GM19455 (cell line): ENCODE data around the gene MMAB.

Experiments used
- ATAC-seq: cut with Tn5 transposase; IDR thresholded peaks from one replicate; pipeline ENCODE4 v1.9.1; 2021; ENCODE audit not compliant: unreplicated experiment

Gene MMAB

DNA sequence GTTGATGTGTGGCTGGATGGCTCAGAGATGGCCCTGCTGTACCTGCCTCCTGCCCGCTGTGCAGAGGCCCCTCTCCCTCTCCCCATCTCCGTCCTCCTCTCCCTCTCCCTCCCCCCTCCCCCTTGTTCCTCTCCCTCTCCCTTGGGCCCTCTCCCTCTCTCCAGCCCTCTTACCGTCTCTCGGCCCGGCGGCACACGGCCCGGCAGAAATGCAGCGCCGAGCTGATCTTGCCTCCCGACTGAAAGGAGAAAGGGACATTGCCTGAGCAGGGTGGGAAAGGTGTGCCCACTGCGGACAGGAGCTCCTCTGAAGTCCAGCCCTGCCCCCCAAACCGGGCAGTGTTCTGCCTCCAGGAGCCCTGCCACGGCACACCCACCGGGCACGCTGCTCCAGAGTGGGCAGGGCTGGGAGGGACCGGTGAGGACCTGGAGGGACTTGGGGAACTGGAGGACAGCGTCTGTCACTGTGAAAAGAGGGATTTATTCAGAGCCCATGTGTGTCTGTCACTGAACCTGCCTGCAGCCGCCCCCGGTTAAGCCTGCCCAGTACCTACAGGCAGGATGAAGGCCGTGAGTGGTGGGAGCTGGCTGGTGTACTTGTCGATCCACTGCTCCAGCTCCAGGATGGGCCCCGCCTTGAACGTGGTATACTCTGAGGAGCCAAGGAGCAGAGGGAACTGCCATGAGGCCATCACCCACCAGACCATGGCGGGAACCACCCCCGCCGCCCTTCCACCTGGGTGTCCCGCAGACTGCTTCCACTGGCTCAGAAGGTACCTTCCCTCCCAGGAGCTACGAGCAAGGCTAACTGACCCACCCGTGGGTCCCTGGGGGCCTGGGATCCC, 12.2 kb downstream of the MMAB start:
- ATAC-seq: no peak

DNA sequence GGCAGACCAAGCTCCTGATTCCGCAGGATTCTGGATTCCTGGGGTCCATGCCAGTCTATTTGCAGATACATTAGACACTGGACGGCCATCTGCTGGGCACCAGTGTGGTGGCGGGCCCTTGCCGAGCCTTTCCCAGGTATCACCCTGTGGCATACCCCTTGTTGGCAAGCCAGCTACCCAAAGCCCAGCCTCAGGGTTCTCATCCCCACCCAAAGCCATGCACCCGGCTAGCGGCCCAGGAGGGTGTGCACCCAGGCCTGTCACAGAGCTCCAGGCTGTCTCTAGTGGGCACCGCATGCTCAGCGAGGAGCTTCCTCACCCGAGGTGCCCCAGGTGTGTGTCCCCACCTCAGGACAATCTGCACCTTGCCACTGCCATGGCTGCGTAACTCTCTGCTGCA, 13.7 kb downstream of the MMAB start:
- ATAC-seq: no peak

DNA sequence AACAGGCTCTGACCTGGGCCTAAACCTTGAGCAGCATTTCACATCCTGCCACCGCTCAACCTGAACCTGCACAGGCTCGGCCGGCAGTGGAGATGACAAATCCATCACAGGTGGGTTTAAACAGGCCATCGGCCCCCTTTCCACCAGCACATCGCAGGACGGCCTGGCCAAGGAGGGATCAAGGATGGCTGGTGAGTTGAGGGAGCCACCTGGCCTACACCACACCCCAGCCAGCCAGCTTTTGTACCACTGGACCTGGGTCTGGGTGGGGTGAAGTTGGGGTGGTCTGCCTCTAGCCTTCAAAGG, 14.2 kb downstream of the MMAB start:
- no peak for ATAC-seq

DNA sequence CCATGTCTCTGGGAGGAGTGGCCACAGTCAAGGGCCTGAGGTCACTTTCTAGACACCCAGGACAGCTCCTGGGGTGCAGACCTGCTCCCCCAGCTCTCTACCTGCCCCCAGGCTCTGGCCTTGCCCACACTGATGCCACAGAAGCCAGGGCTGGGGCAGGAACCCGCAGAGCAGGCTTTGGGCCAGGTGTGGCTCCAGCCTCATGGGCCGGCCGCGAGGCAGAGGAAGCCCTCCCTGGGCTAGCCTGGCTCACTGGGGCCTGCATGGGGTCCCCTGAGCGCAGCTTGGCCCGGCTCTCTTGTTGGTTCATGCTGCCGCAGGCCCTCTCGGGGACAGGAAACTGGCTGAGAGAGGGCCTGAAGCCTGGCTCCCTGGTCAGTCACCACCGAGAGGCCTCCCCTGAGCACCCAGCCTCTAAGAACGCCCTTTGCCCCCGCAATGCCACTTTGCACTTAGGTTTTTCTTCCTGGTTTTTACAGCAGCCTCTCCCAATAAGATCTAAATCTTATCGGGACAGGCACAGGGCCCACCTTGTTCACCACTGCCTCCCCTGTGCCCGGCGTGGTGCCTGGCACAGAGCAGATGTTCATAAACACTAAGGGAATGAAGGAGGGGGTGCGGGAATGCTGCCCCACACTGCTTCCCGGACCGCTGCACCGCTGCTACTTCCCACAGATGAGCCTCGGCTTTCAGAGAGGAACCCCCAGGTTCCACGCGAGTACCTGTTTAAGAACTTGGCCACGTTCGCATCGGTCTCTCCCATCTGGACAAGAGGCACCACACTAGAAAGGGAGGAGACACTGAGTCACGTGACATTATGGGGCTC, 14.7 kb downstream of the MMAB start:
- no peak for ATAC-seq

DNA sequence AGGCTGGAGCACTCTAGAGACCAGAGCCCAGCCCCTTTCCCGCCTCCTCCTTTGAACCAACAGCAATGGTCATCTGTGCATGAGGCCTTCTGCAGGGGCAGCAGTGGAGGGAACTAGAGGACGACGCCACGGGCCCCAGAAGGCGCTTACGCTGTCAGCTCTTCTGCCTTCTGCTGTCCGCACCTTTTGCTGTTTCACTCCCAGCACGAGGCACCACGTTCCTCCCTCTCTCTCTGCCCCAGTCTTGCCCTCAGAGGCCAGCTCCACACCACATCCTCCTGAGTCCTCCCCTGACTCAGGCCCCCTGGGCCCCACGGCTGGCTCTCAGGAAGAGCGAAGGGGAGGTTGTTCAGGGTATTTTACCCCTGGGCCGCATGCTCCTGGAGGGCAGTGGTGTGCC, 15.5 kb downstream of the MMAB start:
- no peak for ATAC-seq

DNA sequence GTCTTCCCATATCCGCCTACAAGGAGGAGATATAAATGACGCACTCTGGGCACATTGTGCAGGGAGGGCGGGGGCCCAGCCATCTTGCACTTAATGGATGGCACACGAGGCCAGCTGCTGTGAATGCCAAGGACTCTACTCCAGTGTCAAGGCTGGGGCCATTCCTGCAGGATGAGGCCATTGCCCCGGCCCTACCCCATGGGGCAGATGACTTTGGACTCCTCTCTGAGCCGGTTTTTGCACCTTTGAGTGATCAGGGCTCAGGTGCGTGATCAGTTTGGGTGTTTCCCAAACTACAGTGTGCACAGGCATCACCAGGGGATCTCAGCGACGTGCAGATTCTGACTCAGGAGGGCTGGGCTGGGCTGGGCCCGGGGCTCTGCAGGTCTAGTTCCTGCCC, 16.1 kb downstream of the MMAB start:
- ATAC-seq: no peak

DNA sequence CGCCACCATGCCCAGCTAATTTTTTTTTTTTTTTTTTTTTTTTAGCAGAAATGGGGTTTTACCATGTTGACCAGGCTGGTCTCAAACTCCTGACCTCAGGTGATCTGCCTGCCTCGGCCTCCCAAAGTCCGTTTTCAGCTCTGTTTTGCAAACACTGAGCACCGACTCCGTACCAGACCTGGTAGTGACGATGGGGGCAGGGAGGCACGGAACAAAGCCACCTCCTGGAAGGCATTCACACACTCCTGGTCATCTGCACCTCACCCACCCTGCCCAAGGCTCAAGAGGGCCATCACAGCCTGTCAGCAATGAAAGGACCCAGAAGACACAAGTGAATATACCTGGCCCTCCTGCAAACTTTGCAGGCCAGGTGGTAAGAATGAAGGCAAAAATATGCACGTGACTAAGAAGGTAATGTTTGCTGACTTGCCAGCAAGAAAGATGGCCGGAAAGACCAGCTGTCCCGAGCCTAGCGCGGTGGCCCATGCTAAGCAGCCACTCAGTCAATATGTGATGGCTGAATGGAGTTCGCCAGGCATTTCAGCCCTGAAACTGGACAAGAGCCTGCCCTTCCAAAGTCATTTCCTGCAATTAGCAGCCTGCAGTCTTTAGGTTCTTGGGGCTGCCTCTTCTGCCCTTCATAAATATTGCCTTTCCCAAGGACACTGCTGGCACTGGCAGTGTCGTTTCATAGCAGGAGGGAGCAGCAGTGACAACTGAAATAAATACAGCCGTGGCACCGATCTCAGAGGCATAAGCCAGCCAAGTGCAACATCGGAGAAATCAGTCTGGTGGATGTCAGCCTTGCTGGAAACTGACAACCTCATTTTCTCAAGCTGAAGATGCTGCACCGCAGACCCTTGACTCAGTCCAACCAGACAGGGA, 17.6 kb downstream of the MMAB start:
- no peak for ATAC-seq

DNA sequence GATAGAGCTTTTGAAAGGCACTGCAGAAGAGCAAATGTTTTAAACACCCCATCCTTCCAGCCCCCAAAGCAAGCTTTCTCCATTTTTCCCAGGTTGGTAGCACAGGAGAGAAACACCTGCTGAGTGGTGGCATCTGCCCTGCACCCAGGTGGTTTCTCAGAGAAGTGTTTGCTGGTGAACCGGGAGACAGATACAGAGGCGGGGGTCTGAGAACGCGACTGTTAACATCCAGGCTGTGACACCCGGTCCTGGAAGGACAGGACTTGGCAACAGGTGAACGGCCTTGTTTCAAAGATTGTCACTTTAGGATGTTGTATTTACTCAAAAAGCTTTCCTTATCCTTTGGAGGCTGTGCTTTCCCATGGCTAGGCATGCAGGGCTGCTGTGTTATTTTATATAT, 18.5 kb downstream of the MMAB start:
- ATAC-seq: no peak

DNA sequence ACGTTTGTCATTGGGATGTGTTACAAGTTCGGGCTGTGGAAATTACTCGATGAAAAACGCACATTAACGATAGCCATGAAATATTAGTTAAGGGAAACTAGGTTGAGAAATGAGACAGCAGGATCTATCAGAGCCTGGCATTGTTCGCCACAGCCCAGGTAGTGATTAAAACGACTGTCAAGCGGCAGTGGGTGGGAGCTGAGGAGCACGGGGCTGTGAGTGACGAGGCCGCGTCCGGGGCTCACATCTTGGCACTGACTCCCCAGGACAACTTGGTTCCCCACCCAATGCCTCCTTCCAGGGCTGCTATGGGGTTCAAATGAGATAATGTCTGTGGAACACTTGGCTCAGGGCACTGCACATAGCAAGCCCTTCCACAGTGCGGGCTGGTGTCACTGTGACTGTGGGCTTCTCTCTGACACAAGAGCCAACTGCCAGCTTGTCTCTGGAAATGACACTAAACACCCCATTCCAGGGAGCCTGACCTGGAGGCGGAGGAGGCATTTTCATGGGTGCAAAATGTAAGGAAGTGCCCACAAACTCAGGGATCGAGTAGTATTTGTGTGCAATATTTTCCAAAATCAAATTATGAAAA, 19.3 kb downstream of the MMAB start:
- no peak for ATAC-seq

DNA sequence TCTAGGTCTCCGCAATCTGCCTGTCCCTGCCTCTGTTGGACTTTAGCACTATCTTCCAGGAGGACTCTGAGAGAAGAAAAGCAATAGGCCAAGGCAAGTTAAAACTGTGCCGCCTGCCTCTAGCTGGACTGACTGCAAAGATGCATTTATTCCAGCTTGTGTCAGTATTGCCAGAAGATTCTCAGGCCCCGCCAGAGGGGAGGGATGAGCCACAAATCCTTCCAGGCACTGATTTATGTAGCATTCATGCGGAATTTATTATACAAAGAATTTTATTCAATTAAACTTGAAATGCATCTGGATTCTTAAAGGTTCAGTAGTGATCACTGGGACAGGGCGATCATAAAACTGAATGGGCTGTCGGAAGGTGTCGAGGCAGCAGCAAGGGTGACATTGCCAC, 19.8 kb downstream of the MMAB start:
- ATAC-seq: no peak

DNA sequence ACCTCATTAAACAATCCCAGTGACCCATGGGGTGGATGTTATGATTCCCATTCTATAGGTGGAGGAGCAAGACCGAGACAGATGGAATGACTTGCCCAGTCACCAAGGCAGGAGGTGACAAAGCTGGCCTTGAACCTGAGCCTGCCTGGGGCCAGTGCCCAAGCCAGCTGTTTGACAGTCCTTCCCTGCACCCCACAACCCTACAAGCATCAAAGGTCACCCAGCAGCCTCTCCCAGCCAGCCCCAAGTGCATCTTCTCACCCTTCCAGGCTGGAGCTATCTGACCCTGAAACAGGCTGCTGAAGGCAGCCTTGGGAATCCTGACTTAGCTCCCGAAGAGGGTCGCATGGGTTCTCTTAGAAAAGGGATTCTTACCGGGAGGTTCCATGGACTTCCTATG, 20.3 kb downstream of the MMAB start:
- ATAC-seq: no peak

DNA sequence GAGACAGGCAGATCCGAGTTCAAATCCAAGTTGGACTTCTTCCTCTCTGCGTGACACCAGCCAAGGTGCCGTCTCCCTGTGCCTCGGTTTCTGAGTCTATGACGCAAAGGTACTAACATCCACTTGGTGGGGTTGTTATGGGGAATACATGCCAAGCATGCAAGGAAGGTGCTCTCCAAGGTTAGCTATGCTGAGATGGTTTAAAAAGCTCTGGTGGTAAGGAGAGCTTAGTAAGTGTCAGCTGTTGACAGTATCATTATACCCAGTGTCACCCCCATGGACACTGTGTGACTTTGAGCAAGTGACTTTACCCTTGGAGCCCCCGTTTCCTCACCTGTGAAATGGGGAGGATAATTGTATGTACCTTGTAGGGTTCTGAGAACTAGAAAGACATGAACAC, 22.2 kb downstream of the MMAB start:
- ATAC-seq: no peak

DNA sequence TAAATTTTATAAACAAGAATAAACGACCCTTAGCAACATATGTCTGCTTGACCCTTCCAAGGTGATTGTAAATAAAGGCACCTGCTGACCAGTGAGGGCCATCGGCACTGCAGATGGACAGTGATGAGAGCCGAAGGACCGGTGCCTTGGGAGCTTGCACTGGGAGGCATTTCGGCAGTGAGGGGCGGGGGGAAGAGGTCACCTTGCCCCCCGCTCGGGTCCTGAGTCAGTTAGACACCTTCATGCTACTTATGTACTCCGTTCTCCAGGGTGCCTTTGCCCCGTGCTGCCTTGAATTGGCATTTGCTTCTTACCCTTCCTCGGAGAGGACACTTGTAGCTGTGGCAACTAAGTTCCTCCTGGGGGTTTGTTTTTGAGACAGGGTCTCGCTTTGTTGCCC, 23.0 kb downstream of the MMAB start:
- ATAC-seq: no peak

DNA sequence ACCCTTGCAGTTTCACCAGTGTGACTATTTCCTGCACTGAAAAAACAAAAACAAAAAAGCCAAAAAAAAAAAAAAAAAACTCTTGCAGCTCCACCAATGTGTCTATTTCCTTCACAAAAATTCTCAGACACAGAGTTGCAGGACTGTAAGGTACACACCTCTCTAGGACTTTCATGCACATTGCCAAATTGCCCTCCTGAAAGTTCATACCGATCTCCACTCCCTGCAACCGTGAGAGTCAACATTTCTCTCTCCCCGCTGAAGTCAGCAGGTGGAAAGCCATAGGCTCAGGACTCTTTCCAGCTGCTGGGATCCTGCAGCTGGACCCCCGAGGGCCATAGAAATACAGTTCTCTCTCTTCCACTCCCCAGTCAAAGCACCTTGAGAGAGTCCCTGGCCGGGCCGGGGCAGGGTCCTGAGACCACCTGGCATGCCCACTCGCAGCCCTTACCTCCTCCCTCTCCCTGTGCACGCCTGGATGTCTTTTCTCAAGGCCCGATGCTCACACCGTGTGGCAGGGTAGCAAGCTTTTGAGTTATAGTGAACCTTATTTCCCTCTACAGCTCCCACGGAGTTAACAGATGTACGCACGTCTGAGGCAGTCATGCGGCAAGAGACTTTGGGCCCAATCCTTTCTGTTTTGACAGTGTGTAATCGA, 23.6 kb downstream of the MMAB start:
- ATAC-seq: no peak

DNA sequence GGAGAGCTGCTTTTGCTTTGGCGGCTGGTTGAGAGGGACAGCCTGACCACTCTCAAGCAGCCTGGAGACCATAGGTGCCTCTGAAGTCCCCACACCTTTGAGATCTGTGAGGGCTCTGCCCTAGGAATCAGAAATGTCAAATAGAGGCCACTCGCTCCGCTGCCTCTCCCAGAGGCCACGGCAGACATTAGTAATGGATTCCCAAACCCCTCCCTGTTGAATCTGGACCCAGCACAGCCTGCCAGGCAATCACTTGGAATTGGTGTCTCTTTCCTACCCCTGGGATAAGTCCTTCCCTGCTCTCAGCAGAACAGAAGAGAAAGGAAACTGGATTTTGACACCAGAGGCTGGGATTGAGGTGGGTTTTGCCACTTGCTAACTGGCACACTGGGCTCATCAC, 25.0 kb downstream of the MMAB start:
- ATAC-seq: no peak

DNA sequence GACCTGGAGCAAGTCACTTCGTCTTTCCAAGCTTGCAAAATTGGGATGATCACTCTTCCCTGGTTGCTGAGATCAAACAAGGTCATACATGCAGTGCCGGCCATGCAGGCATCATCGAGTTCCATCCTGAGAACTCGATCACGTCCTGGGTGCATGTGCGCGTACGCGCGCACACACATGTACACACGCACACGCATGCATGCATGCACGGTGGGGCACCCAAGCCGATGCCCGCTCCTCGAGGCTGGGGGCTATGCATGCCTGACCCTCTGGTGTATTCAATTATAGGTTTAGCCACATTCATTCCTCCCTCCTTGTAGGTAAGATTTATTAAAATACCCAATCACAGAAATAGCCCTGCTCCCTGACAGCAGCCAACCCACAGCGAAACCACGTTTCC, 26.0 kb downstream of the MMAB start:
- ATAC-seq: no peak

DNA sequence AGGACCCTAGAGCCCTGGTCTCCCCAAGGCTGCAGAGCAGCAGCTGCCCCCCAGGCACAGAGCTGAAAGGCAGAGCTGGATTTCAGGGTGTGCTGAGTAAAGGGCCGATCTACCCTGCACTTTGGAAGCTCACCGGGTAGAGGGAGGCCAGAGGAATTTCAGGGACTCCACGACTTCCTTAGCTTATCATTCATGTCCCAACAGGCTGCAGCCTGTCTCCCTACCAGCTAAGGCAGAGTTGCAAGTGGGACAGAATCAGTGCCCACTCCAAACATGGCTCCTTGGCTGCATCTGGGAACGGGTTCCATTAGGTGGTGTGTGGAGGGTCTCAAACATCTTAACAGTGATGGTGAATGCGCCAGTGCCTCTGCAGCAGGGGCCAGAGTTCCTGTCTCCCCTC, 27.5 kb downstream of the MMAB start:
- no peak for ATAC-seq

DNA sequence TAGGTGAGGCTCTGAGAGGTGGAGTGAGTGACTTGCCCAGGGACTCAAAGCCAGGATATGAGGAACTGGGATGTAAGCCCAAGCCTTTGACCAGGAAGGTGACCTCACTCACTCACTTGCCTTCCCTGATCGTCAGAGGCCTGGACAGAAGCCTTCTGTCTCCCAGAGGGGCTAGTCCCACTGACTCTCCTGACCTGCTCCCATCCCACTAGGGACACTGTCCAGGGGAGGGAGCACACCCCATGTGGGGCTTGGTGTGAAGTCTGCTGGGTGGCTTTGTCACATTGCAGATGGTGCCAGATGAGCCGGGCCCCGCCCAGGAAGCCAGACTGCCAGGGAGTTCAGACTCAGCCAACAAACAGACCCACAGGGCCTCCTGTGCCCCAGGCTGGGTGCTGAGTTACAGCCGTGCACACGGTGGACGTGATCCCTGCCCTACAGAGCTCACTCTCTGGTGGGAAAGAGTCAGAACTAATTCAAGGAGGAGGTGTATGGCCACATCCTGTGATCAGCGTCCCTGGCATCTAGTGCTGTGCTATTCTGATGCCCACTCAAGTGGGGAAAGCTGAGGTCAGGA, 28.3 kb downstream of the MMAB start:
- ATAC-seq: no peak

DNA sequence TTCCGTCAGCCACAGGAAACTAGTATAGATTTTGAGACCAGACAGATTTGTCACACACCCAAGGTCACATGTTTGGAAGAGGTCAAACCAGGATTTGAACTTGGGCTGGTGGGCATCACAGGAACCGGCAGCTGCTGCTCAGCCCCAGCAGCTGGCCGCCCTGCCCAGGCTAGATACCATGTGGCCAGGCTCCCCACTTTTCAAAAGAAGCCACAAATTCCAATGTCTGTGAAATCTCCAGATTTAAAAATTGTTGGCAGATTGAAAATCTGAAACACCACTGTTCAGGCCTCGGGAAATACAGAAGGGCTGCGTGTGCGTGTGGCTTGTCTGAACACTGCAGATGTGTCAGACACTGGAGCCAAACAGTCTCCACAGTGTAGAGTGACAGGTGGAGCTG, 30.4 kb downstream of the MMAB start:
- ATAC-seq: no peak

DNA sequence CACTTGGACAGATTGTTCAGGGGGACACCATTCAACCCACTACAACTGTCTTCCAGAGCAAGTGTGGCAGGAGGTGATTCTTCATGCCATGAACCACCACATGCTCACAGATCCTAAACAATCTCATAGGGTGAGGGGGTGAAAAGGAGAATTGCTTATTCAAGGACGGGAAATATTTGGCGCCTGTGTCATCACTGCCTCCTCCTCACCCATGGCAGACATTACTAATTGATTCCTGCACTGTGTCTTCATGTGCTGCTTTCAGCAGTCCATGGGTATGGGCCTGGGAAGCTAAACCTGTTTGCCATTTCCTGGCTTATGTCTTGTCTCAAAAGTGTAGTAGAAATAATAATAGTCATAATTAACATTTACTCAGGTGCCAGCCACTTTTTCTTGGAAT, 31.3 kb downstream of the MMAB start:
- ATAC-seq: no peak

DNA sequence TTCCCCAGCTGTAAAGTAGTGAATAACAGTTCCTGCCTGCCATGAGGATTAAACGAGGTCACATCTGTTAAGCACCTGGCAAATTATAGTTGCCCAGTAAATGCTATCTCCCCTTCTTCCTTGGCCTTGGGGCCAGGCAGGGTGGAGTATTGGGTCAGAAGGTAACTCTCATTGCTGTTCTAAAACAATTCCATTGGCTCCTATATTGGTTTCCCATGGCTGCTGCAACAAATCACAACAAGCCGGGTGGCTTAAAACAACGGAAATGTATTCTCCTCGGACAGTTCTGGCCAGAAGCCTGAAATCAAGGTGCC, 31.9 kb downstream of the MMAB start:
- no peak for ATAC-seq
